ENCODE measurements around the gene NIP7.
"Not testable (repeated sequence)": the region's sequence is repeated elsewhere in the genome, so short reads cannot be mapped to it uniquely, and the experiment has no call there.

GRCh38 chr16:69360070-69360469 lies 20.5 kb downstream of the NIP7 start:
- TF ChIP-seq FOS (IDR thresholded peaks at IDR 0.05; ENCODE audit: borderline replicate concordance, insufficient read depth, low read length); JUN (IDR thresholded peaks at IDR 0.05; ENCODE audit: borderline replicate concordance, insufficient read depth, insufficient read length, low read depth); POLR2A (IDR thresholded peaks at IDR 0.05; ENCODE audit: low read depth, low read length); CTCF (IDR thresholded peaks at IDR 0.05; ENCODE audit: extremely low read depth in 1 of 2, insufficient read depth in 1 of 2, low read depth in 1 of 2, low read length in 2 of 2); EZH2 (IDR thresholded peaks at IDR 0.05; ENCODE audit: borderline replicate concordance, low read depth, low read length, severe bottlenecking); MYC (IDR thresholded peaks at IDR 0.05; ENCODE audit: low read depth, low read length); POLR2AphosphoS5 (IDR thresholded peaks at IDR 0.05; ENCODE audit: insufficient read depth, low read depth, low read length); MAX (IDR thresholded peaks at IDR 0.05; ENCODE audit: insufficient read depth, insufficient read length): not testable (repeated sequence)
